Tibial artery (tissue), 4 donors: Measurements from ENCODE around the gene SLC12A8.

ENCODE experiments used
- DNase-seq, 2 donors: peaks; one replicate each; pipeline ENCODE4 v3.0.0-alpha.2; 2019
- H3K27ac ChIP-seq, 2 donors: fragments of 200-600 bp; sonication (generic) in 1 of 2; 1 replicate in 1 of 2; 2 replicates in 1 of 2; pipeline ENCODE4 v1.5.1; 2018 to 2019; ENCODE audit warnings: mild to moderate bottlenecking in 1 of 2
- H3K27me3 ChIP-seq, 2 donors: fragments of 200-600 bp; sonication (generic) in 1 of 2; one replicate each; pipeline versions ENCODE4 v1.5.1 to v1.6.0; 2016 to 2019
- H3K36me3 ChIP-seq, 3 donors: fragments of 200-600 bp; sonication (generic) in 2 of 3; one replicate each; pipeline ENCODE4 v1.5.1; 2016 to 2019; ENCODE audit warnings: mild to moderate bottlenecking in 2 of 3
- H3K4me1 ChIP-seq, 4 donors: fragments of 200-600 bp; sonication (generic) in 2 of 4; 1 replicate in 3 of 4; 2 replicates in 1 of 4; pipeline ENCODE4 v1.5.1; 2016 to 2019
- H3K4me3 ChIP-seq, 2 donors: fragments of 200-600 bp; sonication (generic) in 1 of 2; 1 replicate in 1 of 2; 2 replicates in 1 of 2; pipeline ENCODE4 v1.5.1; 2018 to 2019; ENCODE audit warnings: mild to moderate bottlenecking in 2 of 2
- H3K9me3 ChIP-seq, 3 donors: fragments of 200-600 bp; sonication (generic) in 1 of 3; one replicate each; pipeline ENCODE4 v1.5.1; 2016 to 2019
- intact Hi-C: fragments of 100-400 bp; cut with DNase I; formaldehyde crosslinking; loops from one replicate; pipeline ENCODE4 v1.15.0; 2023; ENCODE audit warnings: low total_unique reads
- TF ChIP-seq, protein P1 (sequence below), 2 experiments: fragments of 200-600 bp in 1 of 2; fragments of 450-650 bp in 1 of 2; IDR thresholded peaks; one replicate each; pipeline ENCODE4 v1.5.1; 2017 to 2019; ENCODE audit warnings: antibody characterized with exemption in 2 of 2, mild to moderate bottlenecking in 1 of 2, moderate library complexity in 1 of 2

The SLC12A8 gene

DNA sequence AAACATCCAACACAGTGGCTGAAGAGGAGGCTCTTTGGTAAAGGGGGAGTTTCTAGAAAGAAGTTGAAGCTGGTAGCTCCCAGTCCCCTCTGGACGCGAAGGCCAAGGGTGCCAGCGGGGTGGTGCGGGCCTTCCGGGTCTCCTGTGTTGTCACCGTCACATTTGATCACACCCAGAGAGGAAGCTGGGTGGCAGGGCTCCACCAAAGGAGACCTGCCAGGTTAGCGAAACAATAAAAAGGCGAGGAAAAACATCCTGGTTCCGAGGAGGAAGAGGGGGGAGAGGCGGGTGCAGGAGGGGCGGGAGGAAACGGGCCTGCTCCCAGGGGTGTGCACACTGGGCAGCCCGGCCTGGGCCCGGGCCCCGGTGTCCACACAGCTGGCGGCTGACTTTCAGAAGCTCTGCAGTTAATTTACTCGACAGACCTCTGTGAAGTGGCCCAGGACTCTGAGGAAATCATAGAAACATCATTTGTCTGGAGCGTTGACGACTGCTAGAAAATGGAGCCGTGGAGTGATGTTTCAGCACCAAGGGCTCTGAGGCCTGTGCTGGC, 168.9 kb downstream of the SLC12A8 start:
- Histone ChIP-seq H3K4me1 (peaks cover 0 to 69% (median 62%) of the 10 kb centered on the region in 4 donors), H3K27me3 (no peaks in the 10 kb centered on the region), H3K36me3 (no peaks in the 10 kb centered on the region), H3K4me3 (peak overlapping the region in 1 of 2 donors; percentile 37), H3K27ac (peak overlapping the region; percentile 81 to 85), H3K9me3 (no peaks in the 10 kb centered on the region)
- intact Hi-C loops, result loop anchor here (10.0 kb wide), 1 partner anchor 331 kb away; the partner anchor contains the start of gene ZNF148
- TF ChIP-seq, protein P1, sequence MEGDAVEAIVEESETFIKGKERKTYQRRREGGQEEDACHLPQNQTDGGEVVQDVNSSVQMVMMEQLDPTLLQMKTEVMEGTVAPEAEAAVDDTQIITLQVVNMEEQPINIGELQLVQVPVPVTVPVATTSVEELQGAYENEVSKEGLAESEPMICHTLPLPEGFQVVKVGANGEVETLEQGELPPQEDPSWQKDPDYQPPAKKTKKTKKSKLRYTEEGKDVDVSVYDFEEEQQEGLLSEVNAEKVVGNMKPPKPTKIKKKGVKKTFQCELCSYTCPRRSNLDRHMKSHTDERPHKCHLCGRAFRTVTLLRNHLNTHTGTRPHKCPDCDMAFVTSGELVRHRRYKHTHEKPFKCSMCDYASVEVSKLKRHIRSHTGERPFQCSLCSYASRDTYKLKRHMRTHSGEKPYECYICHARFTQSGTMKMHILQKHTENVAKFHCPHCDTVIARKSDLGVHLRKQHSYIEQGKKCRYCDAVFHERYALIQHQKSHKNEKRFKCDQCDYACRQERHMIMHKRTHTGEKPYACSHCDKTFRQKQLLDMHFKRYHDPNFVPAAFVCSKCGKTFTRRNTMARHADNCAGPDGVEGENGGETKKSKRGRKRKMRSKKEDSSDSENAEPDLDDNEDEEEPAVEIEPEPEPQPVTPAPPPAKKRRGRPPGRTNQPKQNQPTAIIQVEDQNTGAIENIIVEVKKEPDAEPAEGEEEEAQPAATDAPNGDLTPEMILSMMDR (IDR thresholded peaks at IDR 0.05), result no peak
- peak in 1 of 2 donors; percentile 45 for DNase-seq

DNA sequence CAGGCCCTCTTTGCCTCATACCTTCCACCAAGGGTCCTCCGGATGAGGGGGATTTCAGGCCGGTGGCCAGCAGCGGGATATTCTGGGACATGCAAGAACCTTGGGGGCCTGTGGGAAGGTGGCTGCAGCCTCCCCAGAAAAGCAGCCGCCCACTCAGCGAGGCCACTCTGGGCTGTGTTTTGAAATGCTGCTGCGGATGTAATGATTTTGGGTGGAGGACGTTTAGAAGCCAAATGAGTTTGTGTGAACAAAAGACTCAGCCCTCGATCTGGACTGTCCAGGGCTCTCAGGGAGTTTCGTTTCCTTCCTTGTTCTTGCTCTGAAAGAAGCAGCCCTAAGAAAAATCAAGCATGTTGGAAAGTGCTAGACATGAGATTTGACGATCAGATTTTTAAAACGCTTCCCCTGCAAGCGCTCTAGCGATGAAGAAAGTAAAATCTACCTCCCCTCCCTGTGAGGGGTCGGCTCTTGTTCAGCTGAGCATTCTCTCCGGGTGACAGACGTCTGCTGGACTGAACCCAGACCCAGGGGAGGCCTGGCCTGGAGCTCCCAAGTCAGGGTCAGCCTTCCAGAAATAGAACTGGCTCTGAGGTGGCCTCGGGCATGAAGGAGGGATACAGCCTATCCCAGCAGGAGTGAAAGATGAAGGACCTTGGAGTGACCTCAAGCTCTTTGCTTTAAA, 169.7 kb downstream of the SLC12A8 start:
- intact Hi-C loops, result loop anchor here (10.0 kb wide), 1 partner anchor 332 kb away; the partner anchor contains the start of gene ZNF148
- peak; percentile 64 to 86 for DNase-seq
- H3K27me3 ChIP-seq, result no peaks in the 10 kb centered on the region
- H3K9me3 ChIP-seq, result no peaks in the 10 kb centered on the region
- H3K27ac ChIP-seq, result peak overlapping the region; percentile 81 to 85
- peaks cover 0 to 69% (median 61%) of the 10 kb centered on the region in 4 donors for H3K4me1 ChIP-seq
- TF ChIP-seq, protein P1 (IDR thresholded peaks at IDR 0.05), result peak in 1 of 2 experiments; percentile 4
- H3K36me3 ChIP-seq, result no peaks in the 10 kb centered on the region
- peak overlapping the region; percentile 32 to 37 for H3K4me3 ChIP-seq

DNA sequence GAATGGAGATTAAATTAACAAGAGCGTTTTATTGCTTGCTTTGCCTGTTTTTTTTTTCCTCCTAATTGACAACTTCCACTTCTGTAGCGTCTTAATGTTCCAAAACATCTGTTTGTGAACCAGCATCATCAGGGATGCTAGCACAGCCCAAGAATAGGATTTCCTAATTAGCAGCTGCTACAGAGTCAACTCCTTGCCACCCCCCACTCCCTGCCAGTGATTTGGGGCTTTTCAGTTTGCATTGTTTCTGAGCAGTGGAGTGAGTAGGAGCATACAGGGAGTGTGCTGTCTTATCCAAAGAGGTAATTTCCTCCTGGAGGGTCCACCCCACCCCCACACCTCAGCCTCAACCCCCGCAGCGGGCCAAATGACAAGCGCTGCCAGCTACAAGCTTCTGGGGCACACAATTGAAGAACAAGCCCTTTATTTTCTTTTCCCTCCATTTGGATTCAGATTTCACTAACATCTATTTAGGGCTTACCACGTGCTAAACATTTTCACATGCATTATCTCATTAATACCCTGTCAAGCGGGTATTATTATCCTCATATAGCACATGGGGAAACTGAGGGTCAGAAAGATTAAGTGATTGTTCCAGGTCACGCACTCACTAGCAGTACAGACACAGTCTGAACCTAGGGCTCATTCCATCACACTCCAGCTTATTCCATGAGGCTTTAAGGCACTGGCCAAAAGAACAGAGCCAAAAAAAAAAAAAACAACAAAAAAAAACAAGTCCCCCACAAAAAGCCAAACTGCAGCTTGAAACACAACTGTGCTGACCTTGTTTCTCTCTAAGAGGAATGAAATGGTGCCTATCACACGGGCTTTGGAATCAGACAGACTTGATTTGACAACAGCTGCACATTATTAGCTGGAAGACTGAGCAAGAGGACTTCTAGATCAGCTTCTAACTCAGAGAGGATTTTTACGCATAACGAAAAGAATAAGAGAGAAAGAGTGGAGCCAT, 173.1 kb downstream of the SLC12A8 start:
- peak overlapping the region in 1 of 2 donors; percentile 9 for H3K4me3 ChIP-seq
- DNase-seq, result no peak
- intact Hi-C loops, result loop anchor here (10.0 kb wide), 1 partner anchor 335 kb away; the partner anchor contains the start of gene ZNF148
- no peaks in the 10 kb centered on the region for H3K9me3 ChIP-seq
- peaks cover 0 to 52% (median 46%) of the 10 kb centered on the region in 4 donors for H3K4me1 ChIP-seq
- no peaks in the 10 kb centered on the region for H3K36me3 ChIP-seq
- peak overlapping the region; percentile 69 to 85 for H3K27ac ChIP-seq
- TF ChIP-seq, protein P1 (IDR thresholded peaks at IDR 0.05), result no peak
- H3K27me3 ChIP-seq, result no peaks in the 10 kb centered on the region

DNA sequence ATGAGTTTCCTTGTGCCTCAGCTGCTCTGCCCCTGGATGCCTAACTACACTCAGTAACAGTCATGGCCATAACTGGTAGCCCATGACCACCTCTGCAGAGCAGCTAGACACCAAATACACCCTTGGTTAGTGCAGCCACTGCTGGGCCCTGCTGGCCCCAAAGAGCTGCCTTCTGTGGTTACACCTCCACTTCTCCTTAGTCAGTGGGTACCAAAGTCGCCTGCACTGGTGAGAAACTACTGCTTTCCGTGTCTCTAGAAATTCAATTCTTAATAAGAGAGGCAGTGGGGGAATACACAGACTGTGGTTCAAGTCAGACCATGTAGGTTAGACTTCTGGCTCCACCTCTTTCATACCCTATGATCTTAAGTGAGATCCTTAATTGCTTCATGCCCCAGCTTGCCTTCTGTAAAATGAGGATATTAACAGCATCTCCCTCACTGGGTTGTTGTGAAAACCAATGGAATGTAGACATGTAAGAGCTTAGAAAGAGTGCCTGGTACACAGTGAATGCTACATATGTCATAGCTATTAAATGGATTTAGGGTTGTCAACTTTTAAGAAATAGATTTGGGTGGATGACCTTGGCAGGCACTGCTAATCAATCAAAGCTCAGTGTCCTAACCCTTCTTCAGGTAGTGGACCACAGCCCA, 174.9 kb downstream of the SLC12A8 start:
- Histone ChIP-seq H3K36me3 (no peaks in the 10 kb centered on the region), H3K4me1 (peaks cover 0 to 42% (median 32%) of the 10 kb centered on the region in 4 donors), H3K9me3 (no peaks in the 10 kb centered on the region), H3K27me3 (no peaks in the 10 kb centered on the region), H3K4me3 (no peak overlapping the region), H3K27ac (peak overlapping the region; percentile 69 to 85)
- DNase-seq, result no peak
- intact Hi-C loops, result no loop called here
- TF ChIP-seq, protein P1 (IDR thresholded peaks at IDR 0.05), result no peak

DNA sequence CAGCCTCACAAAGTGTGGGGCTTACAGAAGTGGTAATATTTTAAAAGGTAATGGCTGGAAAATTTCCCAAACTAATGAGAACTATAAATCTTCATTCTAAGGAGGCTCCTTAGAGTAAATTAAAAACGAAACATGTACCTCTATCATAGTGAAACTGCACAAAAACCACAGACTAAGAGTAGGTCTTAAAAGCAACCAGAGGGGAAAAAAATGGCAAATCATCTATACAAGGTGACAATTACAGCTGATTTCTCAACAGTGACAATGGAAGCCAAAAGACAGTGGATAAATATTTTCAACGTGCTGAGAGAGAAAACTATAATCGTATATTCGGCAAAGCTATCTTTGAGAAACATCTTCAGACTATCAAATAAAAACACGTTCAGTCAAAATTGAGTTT, 177.3 kb downstream of the SLC12A8 start:
- Histone ChIP-seq H3K9me3 (no peaks in the 10 kb centered on the region), H3K27me3 (no peaks in the 10 kb centered on the region), H3K4me1 (peaks cover 0 to 36% (median 25%) of the 10 kb centered on the region in 4 donors), H3K36me3 (no peaks in the 10 kb centered on the region), H3K4me3 (no peak overlapping the region), H3K27ac (no peak overlapping the region)
- intact Hi-C loops, result no loop called here
- TF ChIP-seq, protein P1 (IDR thresholded peaks at IDR 0.05), result no peak
- no peak for DNase-seq
